ENCODE data around the gene POU5F1. TPM values are rescaled to one million over a fixed set of nuclear protein-coding genes. Genes with fewer than 3 reads are reported as not detected.

Gene POU5F1
- total and polyA plus RNA-seq, 8 donors: 0.37 to 2.0 (median 1.8) TPM

DNA sequence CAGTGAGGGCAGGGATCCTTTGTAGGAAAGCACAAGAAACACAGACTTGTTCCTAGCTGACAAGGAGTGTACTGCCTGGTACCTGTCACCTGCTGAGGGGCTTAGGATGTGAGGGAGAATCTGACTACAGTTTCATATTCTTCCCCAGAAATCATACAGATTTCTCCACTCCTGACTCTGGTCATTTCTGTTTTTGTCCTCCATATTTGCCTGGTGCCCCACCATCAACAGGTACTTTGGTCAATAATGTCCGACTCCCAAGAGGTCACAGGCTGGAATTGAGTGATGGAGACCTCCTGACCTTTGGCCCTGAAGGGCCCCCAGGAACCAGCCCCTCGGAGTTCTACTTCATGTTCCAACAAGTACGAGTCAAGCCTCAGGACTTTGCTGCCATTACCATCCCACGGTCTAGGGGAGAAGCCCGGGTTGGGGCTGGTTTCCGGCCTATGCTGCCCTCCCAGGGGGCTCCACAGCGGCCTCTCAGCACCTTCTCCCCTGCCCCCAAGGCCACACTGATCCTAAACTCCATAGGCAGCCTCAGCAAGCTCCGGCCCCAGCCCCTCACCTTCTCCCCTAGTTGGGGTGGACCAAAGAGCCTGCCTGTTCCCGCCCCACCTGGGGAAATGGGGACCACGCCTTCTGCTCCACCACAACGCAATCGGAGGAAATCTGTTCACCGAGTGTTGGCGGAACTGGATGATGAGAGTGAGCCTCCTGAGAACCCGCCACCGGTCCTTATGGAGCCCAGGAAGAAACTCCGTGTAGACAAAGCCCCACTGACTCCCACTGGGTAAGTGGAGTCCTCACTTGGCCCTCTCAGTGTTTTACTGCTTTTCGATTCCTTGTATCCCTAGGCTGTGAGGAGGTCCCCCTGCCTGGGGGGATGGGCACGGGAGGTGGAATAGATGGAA lies 9.0 kb downstream of the POU5F1 start:
- no peaks in the 10 kb centered on the region for H3K27me3 ChIP-seq
- TF ChIP-seq, protein P1, sequence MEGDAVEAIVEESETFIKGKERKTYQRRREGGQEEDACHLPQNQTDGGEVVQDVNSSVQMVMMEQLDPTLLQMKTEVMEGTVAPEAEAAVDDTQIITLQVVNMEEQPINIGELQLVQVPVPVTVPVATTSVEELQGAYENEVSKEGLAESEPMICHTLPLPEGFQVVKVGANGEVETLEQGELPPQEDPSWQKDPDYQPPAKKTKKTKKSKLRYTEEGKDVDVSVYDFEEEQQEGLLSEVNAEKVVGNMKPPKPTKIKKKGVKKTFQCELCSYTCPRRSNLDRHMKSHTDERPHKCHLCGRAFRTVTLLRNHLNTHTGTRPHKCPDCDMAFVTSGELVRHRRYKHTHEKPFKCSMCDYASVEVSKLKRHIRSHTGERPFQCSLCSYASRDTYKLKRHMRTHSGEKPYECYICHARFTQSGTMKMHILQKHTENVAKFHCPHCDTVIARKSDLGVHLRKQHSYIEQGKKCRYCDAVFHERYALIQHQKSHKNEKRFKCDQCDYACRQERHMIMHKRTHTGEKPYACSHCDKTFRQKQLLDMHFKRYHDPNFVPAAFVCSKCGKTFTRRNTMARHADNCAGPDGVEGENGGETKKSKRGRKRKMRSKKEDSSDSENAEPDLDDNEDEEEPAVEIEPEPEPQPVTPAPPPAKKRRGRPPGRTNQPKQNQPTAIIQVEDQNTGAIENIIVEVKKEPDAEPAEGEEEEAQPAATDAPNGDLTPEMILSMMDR (IDR thresholded peaks at IDR 0.05): no peak
- no peak for ATAC-seq
- no peak overlapping the region for H3K4me3 ChIP-seq
- peaks cover 7 to 28% of the 10 kb centered on the region in 2 donors for H3K4me1 ChIP-seq
- intact Hi-C loops (cut with DNase I): no loop called here
- H3K36me3 ChIP-seq: peaks cover 0 to 16% of the 10 kb centered on the region in 2 donors
- no peak for DNase-seq
- H3K27ac ChIP-seq: no peak overlapping the region
- H3K9me3 ChIP-seq: no peaks in the 10 kb centered on the region

DNA sequence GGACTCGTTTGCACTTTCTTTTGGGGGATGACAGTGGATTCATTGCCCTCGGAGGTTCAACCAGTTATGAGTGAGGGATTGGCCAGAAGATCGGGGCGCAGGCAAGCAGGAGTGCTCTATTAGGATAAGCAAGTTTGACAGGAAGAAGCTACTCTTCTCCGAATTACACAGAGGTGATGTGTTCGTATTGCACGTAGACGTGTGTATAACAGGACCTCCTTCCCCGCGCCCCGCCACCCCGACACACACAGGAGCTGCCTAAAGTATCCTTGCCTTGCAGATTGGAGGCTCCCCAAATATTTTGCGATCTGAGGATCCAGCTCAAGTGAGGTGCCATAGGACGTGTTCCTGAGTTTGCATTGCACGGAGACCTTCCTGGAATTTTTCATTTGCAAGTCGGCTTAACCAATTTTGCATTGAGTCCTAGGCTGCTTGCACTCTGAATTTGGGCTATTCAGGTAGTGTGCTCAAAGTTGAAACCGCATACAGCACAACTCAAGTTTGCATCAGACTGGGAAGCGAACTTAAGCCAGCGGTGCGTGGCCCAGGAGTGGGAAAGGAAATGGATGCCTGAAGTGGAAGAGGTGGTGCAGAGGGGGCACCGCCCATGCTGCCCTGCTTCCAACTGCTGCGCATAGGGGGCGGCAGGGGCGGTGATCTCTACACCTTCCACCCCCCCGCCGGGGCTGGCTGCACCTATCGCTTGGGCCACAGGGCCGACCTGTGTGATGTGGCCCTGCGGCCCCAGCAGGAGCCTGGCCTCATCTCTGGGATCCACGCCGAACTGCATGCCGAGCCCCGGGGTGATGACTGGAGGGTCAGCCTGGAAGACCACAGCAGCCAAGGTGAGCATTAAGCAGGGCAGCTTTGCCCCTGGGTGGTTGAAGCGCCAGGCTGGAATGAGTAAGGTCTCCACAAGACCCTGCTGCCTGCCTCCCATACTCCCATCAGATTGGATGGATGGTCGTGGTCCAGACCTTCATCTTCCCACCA lies 11.3 kb downstream of the POU5F1 start:
- Histone ChIP-seq H3K9me3 (no peaks in the 10 kb centered on the region), H3K27me3 (no peaks in the 10 kb centered on the region), H3K4me3 (peak overlapping the region; percentile 57 to 83), H3K27ac (peak overlapping the region in 1 of 2 donors; percentile 73), H3K4me1 (peaks cover 7 to 28% of the 10 kb centered on the region in 2 donors), H3K36me3 (peaks cover 0 to 21% of the 10 kb centered on the region in 2 donors)
- intact Hi-C loops (cut with DNase I): no loop called here
- DNase-seq (peak in 1 of 4 donors; percentile 77), ATAC-seq (no peak)
- TF ChIP-seq, protein P1 (IDR thresholded peaks at IDR 0.05): no peak

DNA sequence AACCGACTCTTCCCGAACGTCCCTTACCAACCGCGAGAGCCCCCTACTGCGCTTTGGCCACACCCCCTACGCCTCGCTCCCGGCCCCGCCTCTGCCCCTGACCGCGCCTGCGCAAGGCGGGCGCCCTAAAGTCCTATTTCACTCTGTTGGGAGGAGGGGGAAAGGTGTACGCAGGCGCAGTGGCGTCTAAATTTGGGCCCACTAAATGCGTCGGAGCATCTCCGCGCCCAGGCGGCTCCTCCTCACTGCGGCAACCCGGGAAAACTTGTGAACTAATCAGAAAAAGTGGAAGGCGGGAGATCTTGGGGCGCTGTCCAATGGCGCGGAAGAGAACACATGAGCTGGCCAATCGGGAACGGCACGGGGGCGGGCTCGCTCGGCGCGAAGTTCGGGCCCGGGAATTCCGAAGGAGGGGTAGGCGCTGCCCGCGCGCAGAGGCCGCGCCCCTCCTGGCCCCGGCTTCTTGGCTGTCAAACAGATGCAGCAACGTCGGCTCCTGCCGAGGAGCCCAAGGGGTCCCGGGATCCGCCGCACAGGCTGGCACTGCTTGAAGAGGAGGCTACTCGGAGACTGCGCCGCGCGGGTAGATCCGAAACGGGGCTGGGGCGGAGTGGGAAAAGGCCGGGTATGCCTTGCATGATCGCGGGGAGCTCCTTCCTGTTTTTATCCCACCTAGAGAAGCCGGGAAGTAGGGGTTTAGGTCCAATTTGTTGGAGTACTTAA lies 12.2 kb downstream of the POU5F1 start, which contains the start of gene TCF19:
TCF19 (plus strand) TSS at position 450 of the 723 bp plus-strand sequence. CDS start 881 bp downstream, outside the sequence.
- Histone ChIP-seq H3K9me3 (no peaks in the 10 kb centered on the region), H3K4me1 (peaks cover 7 to 24% of the 10 kb centered on the region in 2 donors), H3K27ac (peak within 1 kb of the TSS; percentile 59 to 73), H3K36me3 (peaks cover 0 to 29% of the 10 kb centered on the region in 2 donors), H3K27me3 (no peaks in the 10 kb centered on the region), H3K4me3 (peak within 1 kb of the TSS; percentile 57 to 83)
- DNase-seq (peak; percentile 98 to 100 (median 100)), ATAC-seq (peak; percentile 97)
- TF ChIP-seq, protein P1 (IDR thresholded peaks at IDR 0.05): no peak
- intact Hi-C loops (cut with DNase I): no loop called here

DNA sequence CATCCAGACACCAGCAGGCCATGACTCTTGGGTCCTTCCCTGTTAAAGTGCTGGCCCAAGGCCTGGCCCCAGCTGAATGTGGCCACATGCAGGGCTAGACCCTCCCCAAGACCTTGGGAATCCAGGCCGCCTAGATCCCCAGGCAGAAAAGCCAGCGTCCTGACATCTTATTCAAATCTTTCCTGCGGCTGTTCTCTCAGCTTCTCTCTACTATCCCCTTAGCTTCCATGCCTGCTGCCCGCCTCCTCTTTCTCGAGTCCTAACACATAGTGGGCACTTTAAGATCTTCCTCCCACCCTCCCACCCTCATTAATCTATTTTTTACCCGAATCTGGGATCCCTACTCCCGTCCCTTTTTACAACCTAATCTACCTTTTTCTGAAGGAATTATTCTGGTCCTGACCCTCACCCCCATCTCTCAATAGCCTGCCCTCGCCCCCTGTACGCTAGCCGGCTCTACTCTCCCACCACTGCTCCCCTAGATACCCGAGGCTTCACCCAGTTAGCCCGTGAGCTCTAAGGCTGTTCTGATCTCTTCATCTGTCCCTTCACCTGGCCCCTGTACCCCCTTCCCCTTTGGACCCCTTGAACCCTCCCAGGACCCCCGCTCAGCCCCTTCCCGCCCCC lies 12.9 kb downstream of the POU5F1 start, which contains the start of gene CCHCR1:
CCHCR1 (minus strand) TSS at position 290 of the 627 bp plus-strand sequence; CDS start at position 88, 202 bp downstream.
- H3K27ac ChIP-seq: peak within 1 kb of the TSS; percentile 59 to 73

More for the DNA sequence above, 12.9 kb downstream of the POU5F1 start, which contains the start of gene CCHCR1:
- intact Hi-C loops (cut with DNase I): no loop called here
- ATAC-seq (no peak), DNase-seq (no peak)
- TF ChIP-seq, protein P1 (IDR thresholded peaks at IDR 0.05): no peak
- Histone ChIP-seq H3K27me3 (no peaks in the 10 kb centered on the region), H3K36me3 (peaks cover 0 to 23% of the 10 kb centered on the region in 2 donors), H3K4me1 (peaks cover 7 to 24% of the 10 kb centered on the region in 2 donors), H3K4me3 (peak within 1 kb of the TSS; percentile 57 to 83), H3K9me3 (no peaks in the 10 kb centered on the region)

Data from left lung (tissue), 10 donors.